Measurements from ENCODE around the gene PTPRT.

DNA sequence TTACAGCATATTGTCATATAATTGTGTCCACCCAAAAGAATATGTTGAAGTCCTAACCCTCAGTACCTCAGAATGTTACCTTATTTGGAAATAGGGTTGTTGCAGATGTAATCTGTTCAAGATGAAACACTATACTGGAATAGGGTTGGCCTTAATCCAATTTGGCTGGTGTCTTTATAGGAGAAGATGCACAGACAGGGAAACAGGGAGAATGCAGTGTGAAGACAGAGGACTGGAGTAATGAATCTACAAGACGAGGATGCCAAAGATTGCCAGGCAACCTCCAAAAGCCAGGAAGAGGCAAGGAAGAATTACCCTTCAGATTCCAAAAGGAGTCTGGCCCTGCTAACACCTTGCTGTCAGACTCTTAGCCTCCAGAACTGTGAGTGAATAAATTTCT is 482.9 kb downstream of the PTPRT start:
- TF ChIP-seq POLR2A (IDR thresholded peaks at IDR 0.05) (no peak), CTCF (IDR thresholded peaks at IDR 0.05) (no peak), POLR2AphosphoS5 (IDR thresholded peaks at IDR 0.05; ENCODE audit: insufficient read depth in 1 of 2, low read depth in 1 of 2) (no peak)
